Stimulated activated CD4-positive, alpha-beta T cell treated with anti-CD3 and anti-CD28 coated beads, TNF-alpha, amount 100 ng/mL, for 4 hours (primary cell): Measurements from ENCODE around the gene CPEB1.
"Not testable (repeated sequence)": the region's sequence is repeated elsewhere in the genome, so short reads cannot be mapped to it uniquely, and the experiment has no call there.

ENCODE experiments used
- DNase-seq, 3 experiments: peaks; one replicate each; pipeline ENCODE4 v3.0.0-alpha.2; 2020; ENCODE audit warnings: low read depth in 3 of 3

CPEB1 gene

DNA sequence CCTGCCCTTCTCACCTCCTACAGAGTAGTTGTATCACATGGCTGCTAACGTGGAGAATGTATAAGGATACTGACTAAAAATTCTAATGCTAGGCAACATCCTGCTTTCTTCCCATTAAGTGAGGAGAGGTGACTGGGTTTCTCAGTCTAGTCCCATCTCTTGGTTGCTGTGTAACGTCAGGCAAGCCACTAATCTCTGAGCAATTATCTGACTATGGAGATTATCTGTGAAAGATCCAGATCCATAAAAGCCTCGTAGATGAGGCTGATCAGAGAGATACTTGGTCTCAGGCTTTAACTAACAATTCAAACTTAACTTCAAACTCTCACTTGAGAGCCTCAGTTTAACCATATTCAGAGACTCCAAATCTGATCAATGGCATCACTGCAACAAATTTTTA lies 102.2 kb downstream of the CPEB1 start:
- no peak for DNase-seq

DNA sequence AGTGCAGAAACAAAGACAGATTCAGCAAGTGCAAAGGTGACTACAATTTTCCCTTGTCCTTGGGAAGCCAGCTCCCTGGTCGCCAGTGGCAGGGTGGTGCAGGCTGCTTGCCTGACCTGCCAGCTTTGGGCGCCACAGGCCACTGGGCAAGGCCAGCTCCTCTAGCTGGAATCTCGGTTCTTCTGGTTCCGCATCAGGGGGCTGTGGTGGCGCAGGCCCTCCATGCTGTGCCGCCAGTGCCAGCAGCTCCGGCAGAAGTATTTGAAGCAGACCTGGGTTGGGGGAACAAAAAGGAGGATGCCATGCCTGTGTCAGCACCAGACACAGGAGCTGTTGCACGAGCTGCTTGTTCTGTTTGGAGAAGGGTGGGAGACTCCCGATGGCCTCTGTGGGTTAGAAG lies 102.7 kb downstream of the CPEB1 start:
- no peak for DNase-seq

DNA sequence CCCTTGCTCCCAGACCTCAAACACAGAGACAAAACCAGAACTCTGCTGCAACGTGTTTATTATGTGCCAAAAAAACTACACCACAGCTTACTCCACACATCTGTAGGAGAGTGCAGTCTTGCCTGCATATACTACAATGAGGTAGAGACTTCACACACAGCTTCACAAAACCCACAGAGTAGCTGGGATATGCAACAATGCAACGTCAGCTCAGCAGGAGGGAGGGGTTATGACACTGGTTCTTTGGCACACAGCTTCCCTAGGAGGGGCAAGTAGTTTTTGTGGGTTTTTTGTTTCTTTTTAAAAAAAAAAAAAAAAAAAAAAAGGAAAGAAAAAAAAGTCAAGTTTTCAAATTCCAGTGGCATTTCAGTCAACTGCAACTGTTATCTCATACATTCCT lies 104.0 kb downstream of the CPEB1 start:
- no peak for DNase-seq

- no peak for DNase-seq
Measured at GRCh38 chr15:82540984-82541431, 106.2 kb downstream of the CPEB1 start.

DNA sequence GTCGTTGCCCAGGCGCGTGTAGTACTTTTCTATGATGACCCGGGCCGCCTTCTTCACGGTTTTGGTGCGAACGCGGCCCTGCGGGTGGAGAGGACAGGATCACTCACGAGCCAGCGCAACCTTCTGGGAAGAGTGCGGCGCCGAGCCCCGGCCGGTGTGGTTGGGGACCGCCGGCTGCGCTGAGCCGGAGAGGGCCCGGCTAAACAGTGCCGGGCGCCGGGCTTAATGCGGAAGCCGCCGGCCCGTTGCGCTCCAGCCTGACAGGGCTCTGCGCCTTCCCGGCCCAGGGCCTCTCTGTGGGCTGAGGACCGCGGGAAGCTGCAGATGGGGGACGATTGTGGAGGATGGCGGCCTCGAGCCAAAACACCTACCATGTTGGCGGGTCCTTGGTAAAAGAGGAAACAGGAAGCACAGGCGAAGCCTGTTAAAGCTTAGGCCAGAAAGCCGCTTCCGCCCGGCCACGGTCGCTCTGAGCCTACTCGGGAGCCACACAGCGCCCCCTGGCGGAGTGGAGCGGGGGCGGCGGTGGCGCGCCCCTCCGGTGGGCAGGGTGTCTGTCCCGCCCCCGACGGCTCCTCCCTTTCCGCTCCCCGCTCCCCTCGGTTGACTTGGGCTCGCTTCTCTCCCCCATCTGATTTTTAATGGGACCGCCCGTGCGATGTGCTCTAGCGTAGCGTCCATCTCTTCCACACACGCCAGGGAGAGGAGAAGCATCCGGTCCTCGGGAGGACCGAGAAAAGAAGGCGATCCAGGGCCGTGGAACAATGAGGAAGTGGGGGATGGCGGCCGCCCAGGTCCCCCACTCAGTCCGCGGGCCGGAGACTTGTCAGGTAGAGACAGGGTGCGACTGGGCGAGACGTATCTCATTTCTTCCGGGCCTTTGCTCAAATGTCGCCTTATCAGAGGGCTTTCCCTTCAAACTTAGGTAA lies 106.8 kb downstream of the CPEB1 start, which contains the start of gene RPS17:
TSS of gene RPS17 (minus strand) at position 403 of the 929 bp plus-strand sequence. CDS start at position 374, 29 bp downstream.
- peak; percentile 97 to 98 (median 98) for DNase-seq

DNA sequence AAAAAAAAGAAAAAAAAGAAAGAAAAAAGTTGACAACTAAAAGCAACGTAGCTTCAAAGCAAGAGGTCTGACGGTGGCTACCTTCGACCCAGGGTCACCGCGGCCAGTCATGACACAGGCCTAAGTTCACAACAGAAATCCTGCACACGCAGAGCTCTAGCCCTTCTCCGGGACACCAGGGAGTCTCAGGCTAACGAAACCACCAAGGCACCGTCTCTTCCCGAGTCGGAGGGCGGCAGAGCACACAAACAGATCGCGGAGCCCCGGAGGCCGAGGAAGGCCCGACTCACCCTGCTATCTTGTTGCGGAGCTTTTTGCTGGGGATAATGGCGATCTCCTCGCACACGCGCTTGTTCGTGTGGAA lies 107.5 kb downstream of the CPEB1 start:
- DNase-seq, result no peak

DNA sequence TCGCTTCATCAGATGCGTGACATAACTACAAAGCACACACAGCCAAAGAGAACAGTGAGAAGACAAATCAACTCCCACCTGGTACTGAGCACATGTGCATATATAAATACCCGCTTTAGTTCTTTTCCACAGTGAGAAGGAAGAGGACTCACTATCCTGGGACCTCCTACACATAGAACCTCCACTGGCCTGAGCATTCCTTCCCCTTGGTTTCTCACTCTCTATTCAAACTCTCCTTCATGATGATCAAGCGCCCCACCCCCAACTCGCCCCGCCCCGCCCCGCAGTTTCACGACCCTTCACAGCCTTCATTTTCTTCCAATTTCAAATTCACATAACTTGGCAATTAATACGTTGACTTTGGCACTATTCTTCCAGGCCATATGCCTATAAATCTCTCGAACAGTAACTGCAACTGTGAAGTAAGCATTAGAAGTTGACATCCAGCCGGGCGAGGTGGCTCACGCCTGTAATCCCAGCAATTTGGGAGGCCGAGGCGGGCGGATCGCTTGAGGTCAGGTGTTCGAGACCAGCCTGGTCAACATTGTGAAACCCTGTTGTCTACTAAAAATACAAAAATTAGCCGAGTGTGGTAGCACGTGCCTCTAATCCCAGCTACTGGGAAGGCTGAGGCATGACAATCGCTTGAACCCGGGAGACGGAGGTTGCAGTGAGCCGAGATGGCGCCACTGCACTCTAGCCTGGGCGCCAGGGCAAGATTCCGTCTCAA lies 108.0 kb downstream of the CPEB1 start:
- no peak for DNase-seq

- DNase-seq, result no peak
Measured at GRCh38 chr15:82537351-82537908, 109.7 kb downstream of the CPEB1 start.

DNA sequence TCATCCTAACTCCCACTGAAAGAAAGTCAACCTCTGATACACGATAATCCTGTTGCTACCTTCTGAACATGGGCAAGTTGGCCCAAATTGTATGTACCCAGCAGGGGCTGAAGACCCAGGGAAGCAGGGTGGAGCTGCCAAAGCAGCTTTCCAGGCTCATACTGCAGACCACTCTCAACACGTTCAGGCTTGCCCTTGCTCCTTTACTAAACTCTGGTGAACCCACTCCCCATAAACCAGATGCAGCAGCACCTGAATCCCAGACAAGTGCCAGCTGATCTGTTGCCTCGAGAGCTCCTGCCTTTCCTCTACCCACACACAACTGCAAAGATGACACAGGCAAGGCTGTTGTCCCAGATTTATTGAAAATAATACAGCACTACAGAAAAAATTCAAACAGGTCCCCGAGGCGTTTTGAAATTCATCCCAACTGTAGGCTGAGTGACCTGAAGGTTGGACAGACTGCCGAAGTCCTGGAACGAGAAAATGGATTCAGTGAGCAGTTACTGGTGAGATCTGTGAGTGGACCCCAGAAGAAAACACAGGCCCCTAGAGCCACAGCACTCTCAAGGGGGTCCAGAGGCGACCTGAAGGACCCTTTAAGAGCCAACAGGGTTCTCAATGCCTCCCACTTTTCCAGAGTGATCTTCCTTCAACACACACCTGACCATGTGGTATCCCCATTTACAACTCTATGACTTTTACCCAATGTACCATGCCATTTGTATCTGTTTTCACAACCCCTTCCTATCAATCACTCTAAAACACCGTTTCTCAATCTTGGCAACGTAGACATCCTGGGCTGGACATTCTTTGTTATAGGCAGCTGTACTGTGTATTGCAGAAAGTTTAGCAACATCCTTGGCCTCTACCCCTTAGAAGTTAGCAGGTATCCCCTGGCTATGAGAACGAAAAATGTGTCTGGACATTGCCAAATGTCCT lies 110.5 kb downstream of the CPEB1 start:
- DNase-seq, result no peak

DNA sequence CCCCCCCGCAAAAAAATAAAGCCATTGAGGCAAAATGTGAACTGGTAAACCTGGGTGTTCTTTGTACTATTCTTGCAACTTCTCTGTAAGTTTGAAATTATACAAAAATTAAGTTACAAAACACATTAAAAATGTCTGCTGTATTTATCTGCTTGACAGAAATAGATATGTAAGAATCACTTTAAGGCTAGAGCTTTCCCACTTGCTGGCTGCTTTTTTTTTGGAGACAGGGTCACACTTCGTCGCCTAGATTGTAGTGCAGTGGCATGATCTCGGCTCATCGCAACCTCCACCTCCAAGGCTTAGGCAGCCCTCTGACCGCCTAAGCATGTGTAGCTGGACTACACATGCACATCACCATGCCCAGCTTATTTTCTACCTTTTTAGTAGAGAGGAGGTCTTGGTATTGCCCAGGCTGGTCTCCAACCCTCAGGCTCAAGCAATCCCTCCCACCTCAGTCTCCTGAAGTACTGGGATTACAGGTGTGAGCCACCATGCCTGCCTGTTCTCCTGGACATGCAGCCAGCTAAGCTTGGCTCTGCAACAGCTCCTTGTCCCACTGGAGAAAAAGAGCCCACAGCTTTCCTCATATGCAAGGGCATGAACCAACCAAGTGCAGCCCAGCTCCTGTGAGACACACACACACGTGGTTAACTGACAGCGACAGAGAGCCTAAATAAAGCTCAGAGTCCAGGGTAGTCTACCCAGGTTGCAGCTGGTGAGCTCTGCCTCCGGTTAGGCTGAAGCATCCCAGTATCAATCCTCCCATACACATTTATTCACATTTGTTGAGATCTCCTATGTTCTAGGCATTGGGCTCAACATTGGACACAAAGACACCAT lies 111.4 kb downstream of the CPEB1 start:
- no peak for DNase-seq

GRCh38 chr15:82535151-82535550 lies 112.0 kb downstream of the CPEB1 start:
- not testable (repeated sequence) for DNase-seq

GRCh38 chr15:82534457-82534861 lies 112.7 kb downstream of the CPEB1 start:
- not testable (repeated sequence) for DNase-seq

GRCh38 chr15:82533801-82534200 lies 113.4 kb downstream of the CPEB1 start:
- DNase-seq, result no peak

GRCh38 chr15:82532991-82533481 lies 114.1 kb downstream of the CPEB1 start:
- no peak for DNase-seq

GRCh38 chr15:82532383-82532990 lies 114.7 kb downstream of the CPEB1 start:
- no peak for DNase-seq

DNA sequence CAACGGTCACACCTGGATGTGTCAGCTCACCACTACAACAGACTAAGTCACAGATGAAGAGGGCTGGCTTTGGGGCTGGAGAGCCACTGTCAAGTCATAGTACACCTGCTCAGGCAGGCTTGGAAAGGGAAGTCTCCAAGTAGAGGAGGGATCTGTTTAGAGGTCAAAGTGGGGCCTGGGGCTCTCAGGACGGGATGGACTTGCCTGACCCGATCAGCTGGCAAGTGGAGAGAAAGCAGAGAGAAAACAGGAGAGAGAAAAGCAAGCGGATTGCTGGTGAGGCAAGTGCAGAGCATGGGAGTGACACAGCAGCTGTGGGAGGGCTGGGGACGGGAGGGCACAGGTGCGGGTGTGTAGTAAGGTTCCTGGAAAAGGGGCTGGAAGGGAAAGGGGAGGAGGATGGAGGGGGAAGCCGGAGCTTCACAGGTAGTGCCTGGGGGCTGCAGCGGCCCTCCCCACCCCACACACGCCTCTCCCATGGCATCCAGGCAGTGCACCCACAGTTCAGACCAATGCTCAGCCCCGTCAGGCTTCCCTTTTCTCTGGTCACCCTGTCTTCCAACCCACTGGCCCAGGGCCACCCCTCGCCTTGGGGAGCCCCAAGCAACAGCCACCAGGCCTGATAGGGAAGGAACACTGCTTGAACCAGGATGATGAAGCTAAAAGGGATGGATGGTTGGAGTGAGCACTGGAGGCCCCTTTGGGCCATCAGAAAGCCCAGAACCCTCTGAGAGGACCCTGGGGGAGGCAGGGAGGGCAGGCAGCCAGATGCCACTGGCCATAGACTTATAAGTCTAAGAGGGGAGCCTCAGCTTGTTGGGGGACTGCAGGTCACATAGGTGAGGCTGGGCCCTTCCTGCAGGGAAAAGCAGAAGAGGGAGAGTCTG lies 115.4 kb downstream of the CPEB1 start:
- no peak for DNase-seq

DNA sequence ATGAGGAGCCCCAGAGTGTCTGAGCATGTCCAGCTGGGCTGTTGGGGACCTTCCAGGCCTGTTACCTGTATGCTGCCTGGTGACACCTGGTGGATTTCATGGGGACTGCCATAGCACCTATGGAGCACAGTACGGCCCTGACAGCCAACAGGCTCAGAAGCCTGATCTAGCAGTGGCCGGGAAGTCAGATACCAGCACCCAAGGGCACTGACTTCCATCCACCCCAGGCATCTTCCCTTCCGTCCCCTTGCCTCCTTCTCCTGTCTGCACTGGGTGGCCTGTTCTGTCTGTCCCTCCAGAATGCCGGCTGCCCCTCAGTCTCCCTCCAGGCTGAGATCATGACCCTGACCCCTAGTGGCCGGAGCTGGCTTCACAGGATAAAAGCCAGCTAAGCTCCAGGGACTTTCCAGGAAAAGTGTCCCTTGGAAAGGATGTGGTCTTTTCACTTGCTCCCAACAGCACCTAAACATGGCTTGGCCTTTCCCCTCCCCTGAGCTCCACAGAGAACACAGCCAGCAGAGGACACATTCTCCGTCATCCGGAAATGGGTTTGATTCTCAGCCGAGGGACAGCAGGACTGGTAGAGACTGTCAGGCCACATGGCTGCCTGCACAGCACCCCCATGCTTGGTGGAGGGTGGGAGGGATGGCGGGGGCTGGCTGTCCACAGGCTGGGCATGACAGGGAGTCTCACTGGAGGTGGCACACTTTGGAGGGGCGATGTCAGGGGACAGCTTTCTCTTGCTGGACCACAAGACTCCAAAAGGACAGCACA lies 116.4 kb downstream of the CPEB1 start:
- peak; percentile 43 to 56 (median 49) for DNase-seq

- DNase-seq, result no peak
Measured at GRCh38 chr15:82530006-82530405, 117.2 kb downstream of the CPEB1 start.
